HEK293 (cell line): ENCODE data around the gene SLCO4A1.

Experiments used
- SP7 ChIP-seq: fragments of 450-650 bp; formaldehyde crosslinking; IDR thresholded peaks from 2 replicates; pipeline ENCODE4 v1.5.1; 2016; ENCODE audit warnings: missing biosample characterization, missing genetic modification characterization
- YY1 ChIP-seq: fragments of 450-650 bp; formaldehyde crosslinking; IDR thresholded peaks from 2 replicates; pipeline ENCODE4 v1.5.1; 2018; ENCODE audit warnings: missing biosample characterization, missing genetic modification characterization
- ZBTB1 ChIP-seq: fragments of 450-650 bp; formaldehyde crosslinking; IDR thresholded peaks from 2 replicates; pipeline ENCODE4 v1.5.1; 2016; ENCODE audit warnings: missing biosample characterization, missing genetic modification characterization
- ZBTB48 ChIP-seq: fragments of 450-650 bp; formaldehyde crosslinking; IDR thresholded peaks from 2 replicates; pipeline ENCODE4 v1.5.1; 2016; ENCODE audit warnings: missing biosample characterization, missing genetic modification characterization
- ZEB2 ChIP-seq: fragments of 450-650 bp; formaldehyde crosslinking; IDR thresholded peaks from 2 replicates; pipeline ENCODE4 v1.5.1; 2016; ENCODE audit warnings: missing biosample characterization, missing genetic modification characterization
- ZFP41 ChIP-seq: fragments of 450-650 bp; formaldehyde crosslinking; IDR thresholded peaks from 2 replicates; pipeline ENCODE4 v1.5.1; 2016; ENCODE audit warnings: missing biosample characterization, missing genetic modification characterization, borderline replicate concordance
- ZIC2 ChIP-seq: fragments of 450-650 bp; formaldehyde crosslinking; IDR thresholded peaks from 2 replicates; pipeline ENCODE4 v1.5.1; 2016; ENCODE audit warnings: missing biosample characterization, missing genetic modification characterization
- ZNF121 ChIP-seq: fragments of 450-650 bp; formaldehyde crosslinking; IDR thresholded peaks from 2 replicates; pipeline ENCODE4 v1.5.1; 2016; ENCODE audit warnings: missing biosample characterization, missing genetic modification characterization
- ZNF133 ChIP-seq: fragments of 450-650 bp; formaldehyde crosslinking; IDR thresholded peaks from 2 replicates; pipeline ENCODE4 v1.5.1; 2016; ENCODE audit warnings: missing biosample characterization, missing genetic modification characterization
- ZNF146 ChIP-seq: fragments of 450-650 bp; formaldehyde crosslinking; IDR thresholded peaks from 2 replicates; pipeline ENCODE4 v1.5.1; 2016; ENCODE audit warnings: missing biosample characterization, missing genetic modification characterization
- ZNF202 ChIP-seq: fragments of 450-650 bp; formaldehyde crosslinking; IDR thresholded peaks from 2 replicates; pipeline ENCODE4 v1.5.1; 2016; ENCODE audit warnings: missing biosample characterization, missing genetic modification characterization, borderline replicate concordance
- ZNF23 ChIP-seq: fragments of 450-650 bp; formaldehyde crosslinking; IDR thresholded peaks from 2 replicates; pipeline ENCODE4 v1.5.1; 2016; ENCODE audit warnings: missing biosample characterization, missing genetic modification characterization, borderline replicate concordance
- ZNF266 ChIP-seq: fragments of 450-650 bp; formaldehyde crosslinking; IDR thresholded peaks from 2 replicates; pipeline ENCODE4 v1.5.1; 2016; ENCODE audit warnings: missing biosample characterization, missing genetic modification characterization, low read depth
- ZNF274 ChIP-seq, 2 experiments: fragments of 200-500 bp in 1 of 2; fragments of 450-650 bp in 1 of 2; sonication (Bioruptor generic) in 1 of 2; formaldehyde crosslinking in 1 of 2; IDR thresholded peaks; 2 replicates each; pipeline versions ENCODE4 v1.5.1 to v1.6.1; 2014 to 2016; ENCODE audit warnings: borderline replicate concordance in 1 of 2, inconsistent platforms in 1 of 2, low read length in 1 of 2, missing biosample characterization in 1 of 2, missing genetic modification characterization in 1 of 2
- ZNF341 ChIP-seq: fragments of 450-650 bp; formaldehyde crosslinking; IDR thresholded peaks from 2 replicates; pipeline ENCODE4; 2016; ENCODE audit warnings: low read depth, missing biosample characterization, missing genetic modification characterization
- ZNF350 ChIP-seq: fragments of 450-650 bp; formaldehyde crosslinking; IDR thresholded peaks from 2 replicates; pipeline ENCODE4 v1.5.0; 2017; ENCODE audit warnings: missing biosample characterization, mild to moderate bottlenecking, missing genetic modification characterization
- ZNF37A ChIP-seq: fragments of 450-650 bp; IDR thresholded peaks from 2 replicates; pipeline ENCODE4 v1.5.1; 2018; ENCODE audit warnings: missing biosample characterization, missing genetic modification characterization
- ZNF423 ChIP-seq: fragments of 450-650 bp; formaldehyde crosslinking; IDR thresholded peaks from 2 replicates; pipeline ENCODE4 v1.5.1; 2016; ENCODE audit warnings: missing biosample characterization, missing genetic modification characterization
- ZNF558 ChIP-seq: fragments of 450-650 bp; formaldehyde crosslinking; IDR thresholded peaks from 2 replicates; pipeline ENCODE4 v1.5.1; 2016; ENCODE audit warnings: missing biosample characterization, missing genetic modification characterization
- ZNF561 ChIP-seq: fragments of 450-650 bp; IDR thresholded peaks from 2 replicates; pipeline ENCODE4 v1.5.1; 2018; ENCODE audit warnings: missing biosample characterization, missing genetic modification characterization, borderline replicate concordance
- ZNF585B ChIP-seq: fragments of 450-650 bp; formaldehyde crosslinking; IDR thresholded peaks from 2 replicates; pipeline ENCODE4 v1.5.1; 2016; ENCODE audit warnings: missing biosample characterization, missing genetic modification characterization
- ZNF629 ChIP-seq: fragments of 450-650 bp; formaldehyde crosslinking; IDR thresholded peaks from 2 replicates; pipeline ENCODE4 v1.5.1; 2017; ENCODE audit warnings: missing biosample characterization, missing genetic modification characterization
- ZNF664 ChIP-seq: fragments of 450-650 bp; formaldehyde crosslinking; IDR thresholded peaks from 2 replicates; pipeline ENCODE4 v1.5.1; 2016; ENCODE audit warnings: missing biosample characterization, missing genetic modification characterization
- ZNF677 ChIP-seq: fragments of 450-650 bp; IDR thresholded peaks from 2 replicates; pipeline ENCODE4 v1.5.0; 2018; ENCODE audit warnings: missing biosample characterization, mild to moderate bottlenecking, missing genetic modification characterization, moderate library complexity
- ZNF777 ChIP-seq: fragments of 450-650 bp; formaldehyde crosslinking; IDR thresholded peaks from 2 replicates; pipeline ENCODE4 v1.5.1; 2017; ENCODE audit warnings: missing biosample characterization, missing genetic modification characterization, borderline replicate concordance
- TF ChIP-seq, protein P1 (sequence below): fragments of 450-650 bp; formaldehyde crosslinking; IDR thresholded peaks from 2 replicates; pipeline ENCODE4 v1.5.1; 2016; ENCODE audit warnings: missing biosample characterization, missing genetic modification characterization
- TF ChIP-seq, protein P2 (sequence below): fragments of 450-650 bp; formaldehyde crosslinking; conservative IDR thresholded peaks from 2 replicates; pipeline ENCODE4 v1.5.1; 2016; ENCODE audit warnings: low read depth, missing biosample characterization, missing genetic modification characterization
- TF ChIP-seq, protein P3 (sequence below): fragments of 450-650 bp; formaldehyde crosslinking; IDR thresholded peaks from 2 replicates; pipeline ENCODE4 v1.5.1; 2016; ENCODE audit warnings: missing biosample characterization, missing genetic modification characterization
- TF ChIP-seq, protein P4 (sequence below): fragments of 450-650 bp; formaldehyde crosslinking; IDR thresholded peaks from 2 replicates; pipeline ENCODE4 v1.5.1; 2016; ENCODE audit warnings: missing biosample characterization, missing genetic modification characterization, borderline replicate concordance

The SLCO4A1 gene

DNA sequence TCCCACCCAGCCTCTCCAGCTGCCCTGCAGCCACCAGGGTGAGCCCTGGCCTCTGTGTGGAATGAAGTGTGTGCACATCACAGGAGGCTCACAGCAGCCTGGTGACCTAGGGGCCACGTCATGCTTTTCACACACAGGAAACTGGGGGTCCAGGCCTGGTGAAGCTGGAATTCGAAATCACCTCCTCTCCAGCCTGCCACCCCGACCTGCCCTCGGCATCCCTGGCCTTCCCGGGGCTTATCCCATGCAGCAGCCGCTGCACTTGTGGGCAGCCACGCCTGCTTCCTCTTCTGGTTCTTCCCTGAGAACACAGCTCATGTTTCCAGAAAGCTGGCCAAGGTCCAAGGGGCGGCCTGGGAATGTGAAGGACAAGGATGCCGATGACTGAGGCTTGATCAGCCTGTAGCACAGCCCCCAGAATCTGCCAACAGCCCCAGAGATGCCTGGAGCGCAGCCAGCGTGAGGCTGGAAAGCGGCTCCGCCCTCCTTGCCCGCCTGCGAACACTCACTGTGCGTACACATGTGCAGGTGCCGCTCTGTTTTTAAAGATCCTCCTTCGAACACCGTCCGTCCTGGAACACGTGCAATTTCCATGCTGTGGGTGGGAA is 62.1 kb downstream of the SLCO4A1 start (continued):
- TF ChIP-seq ZNF23 (tag by site-specific recombination): no peak
- no peak for TF ChIP-seq ZNF677 (tag by site-specific recombination)
- no peak for TF ChIP-seq ZFP41
- TF ChIP-seq ZNF133: no peak
- TF ChIP-seq ZNF561 (tag by site-specific recombination): peak; percentile 77; the same call in 1 of the 2 replicates
- no peak for TF ChIP-seq ZNF202
- peak; percentile 87 for TF ChIP-seq SP7 (tag by site-specific recombination)
- TF ChIP-seq ZNF350 (tag by site-specific recombination): no peak
- TF ChIP-seq ZNF585B (tag by site-specific recombination): no peak
- no peak for TF ChIP-seq ZNF37A (tag by site-specific recombination)
- TF ChIP-seq ZNF121 (tag by site-specific recombination): no peak
- no peak for TF ChIP-seq ZNF266
- peak; percentile 89 for TF ChIP-seq ZBTB48 (tag by site-specific recombination)
- TF ChIP-seq, protein P1, sequence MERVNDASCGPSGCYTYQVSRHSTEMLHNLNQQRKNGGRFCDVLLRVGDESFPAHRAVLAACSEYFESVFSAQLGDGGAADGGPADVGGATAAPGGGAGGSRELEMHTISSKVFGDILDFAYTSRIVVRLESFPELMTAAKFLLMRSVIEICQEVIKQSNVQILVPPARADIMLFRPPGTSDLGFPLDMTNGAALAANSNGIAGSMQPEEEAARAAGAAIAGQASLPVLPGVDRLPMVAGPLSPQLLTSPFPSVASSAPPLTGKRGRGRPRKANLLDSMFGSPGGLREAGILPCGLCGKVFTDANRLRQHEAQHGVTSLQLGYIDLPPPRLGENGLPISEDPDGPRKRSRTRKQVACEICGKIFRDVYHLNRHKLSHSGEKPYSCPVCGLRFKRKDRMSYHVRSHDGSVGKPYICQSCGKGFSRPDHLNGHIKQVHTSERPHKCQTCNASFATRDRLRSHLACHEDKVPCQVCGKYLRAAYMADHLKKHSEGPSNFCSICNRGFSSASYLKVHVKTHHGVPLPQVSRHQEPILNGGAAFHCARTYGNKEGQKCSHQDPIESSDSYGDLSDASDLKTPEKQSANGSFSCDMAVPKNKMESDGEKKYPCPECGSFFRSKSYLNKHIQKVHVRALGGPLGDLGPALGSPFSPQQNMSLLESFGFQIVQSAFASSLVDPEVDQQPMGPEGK (tag by site-specific recombination): peak; percentile 93
- TF ChIP-seq, protein P2, sequence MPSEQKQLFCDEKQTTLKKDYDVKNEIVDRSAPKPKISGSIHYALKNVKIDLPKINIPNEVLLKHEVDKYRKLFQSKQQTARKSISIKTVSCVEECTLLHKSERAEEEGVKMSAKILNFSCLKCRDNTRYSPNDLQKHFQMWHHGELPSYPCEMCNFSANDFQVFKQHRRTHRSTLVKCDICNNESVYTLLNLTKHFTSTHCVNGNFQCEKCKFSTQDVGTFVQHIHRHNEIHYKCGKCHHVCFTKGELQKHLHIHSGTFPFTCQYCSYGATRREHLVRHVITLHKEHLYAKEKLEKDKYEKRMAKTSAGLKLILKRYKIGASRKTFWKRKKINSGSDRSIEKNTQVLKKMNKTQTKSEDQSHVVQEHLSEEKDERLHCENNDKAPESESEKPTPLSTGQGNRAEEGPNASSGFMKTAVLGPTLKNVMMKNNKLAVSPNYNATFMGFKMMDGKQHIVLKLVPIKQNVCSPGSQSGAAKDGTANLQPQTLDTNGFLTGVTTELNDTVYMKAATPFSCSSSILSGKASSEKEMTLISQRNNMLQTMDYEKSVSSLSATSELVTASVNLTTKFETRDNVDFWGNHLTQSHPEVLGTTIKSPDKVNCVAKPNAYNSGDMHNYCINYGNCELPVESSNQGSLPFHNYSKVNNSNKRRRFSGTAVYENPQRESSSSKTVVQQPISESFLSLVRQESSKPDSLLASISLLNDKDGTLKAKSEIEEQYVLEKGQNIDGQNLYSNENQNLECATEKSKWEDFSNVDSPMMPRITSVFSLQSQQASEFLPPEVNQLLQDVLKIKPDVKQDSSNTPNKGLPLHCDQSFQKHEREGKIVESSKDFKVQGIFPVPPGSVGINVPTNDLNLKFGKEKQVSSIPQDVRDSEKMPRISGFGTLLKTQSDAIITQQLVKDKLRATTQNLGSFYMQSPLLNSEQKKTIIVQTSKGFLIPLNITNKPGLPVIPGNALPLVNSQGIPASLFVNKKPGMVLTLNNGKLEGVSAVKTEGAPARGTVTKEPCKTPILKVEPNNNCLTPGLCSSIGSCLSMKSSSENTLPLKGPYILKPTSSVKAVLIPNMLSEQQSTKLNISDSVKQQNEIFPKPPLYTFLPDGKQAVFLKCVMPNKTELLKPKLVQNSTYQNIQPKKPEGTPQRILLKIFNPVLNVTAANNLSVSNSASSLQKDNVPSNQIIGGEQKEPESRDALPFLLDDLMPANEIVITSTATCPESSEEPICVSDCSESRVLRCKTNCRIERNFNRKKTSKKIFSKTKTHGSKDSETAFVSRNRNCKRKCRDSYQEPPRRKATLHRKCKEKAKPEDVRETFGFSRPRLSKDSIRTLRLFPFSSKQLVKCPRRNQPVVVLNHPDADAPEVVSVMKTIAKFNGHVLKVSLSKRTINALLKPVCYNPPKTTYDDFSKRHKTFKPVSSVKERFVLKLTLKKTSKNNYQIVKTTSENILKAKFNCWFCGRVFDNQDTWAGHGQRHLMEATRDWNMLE (tag by site-specific recombination): no peak
- TF ChIP-seq ZBTB1 (tag by site-specific recombination): no peak
- peak; percentile 51; the same call in 1 of the 2 replicates for TF ChIP-seq ZNF629 (tag by site-specific recombination)
- no peak for TF ChIP-seq ZNF777 (tag by site-specific recombination)
- peak; percentile 11; the same call in 1 of the 2 replicates for TF ChIP-seq ZIC2 (tag by site-specific recombination)
- TF ChIP-seq ZNF341: peak; percentile 78
- no peak for TF ChIP-seq YY1
- TF ChIP-seq, protein P3, sequence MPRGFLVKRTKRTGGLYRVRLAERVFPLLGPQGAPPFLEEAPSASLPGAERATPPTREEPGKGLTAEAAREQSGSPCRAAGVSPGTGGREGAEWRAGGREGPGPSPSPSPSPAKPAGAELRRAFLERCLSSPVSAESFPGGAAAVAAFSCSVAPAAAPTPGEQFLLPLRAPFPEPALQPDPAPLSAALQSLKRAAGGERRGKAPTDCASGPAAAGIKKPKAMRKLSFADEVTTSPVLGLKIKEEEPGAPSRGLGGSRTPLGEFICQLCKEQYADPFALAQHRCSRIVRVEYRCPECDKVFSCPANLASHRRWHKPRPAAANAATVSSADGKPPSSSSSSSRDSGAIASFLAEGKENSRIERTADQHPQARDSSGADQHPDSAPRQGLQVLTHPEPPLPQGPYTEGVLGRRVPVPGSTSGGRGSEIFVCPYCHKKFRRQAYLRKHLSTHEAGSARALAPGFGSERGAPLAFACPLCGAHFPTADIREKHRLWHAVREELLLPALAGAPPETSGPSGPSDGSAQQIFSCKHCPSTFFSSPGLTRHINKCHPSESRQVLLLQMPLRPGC (tag by site-specific recombination): no peak; the same call in 1 of the 2 replicates
- no peak for TF ChIP-seq ZNF146
- TF ChIP-seq ZNF664 (tag by site-specific recombination): no peak
- TF ChIP-seq, protein P4, sequence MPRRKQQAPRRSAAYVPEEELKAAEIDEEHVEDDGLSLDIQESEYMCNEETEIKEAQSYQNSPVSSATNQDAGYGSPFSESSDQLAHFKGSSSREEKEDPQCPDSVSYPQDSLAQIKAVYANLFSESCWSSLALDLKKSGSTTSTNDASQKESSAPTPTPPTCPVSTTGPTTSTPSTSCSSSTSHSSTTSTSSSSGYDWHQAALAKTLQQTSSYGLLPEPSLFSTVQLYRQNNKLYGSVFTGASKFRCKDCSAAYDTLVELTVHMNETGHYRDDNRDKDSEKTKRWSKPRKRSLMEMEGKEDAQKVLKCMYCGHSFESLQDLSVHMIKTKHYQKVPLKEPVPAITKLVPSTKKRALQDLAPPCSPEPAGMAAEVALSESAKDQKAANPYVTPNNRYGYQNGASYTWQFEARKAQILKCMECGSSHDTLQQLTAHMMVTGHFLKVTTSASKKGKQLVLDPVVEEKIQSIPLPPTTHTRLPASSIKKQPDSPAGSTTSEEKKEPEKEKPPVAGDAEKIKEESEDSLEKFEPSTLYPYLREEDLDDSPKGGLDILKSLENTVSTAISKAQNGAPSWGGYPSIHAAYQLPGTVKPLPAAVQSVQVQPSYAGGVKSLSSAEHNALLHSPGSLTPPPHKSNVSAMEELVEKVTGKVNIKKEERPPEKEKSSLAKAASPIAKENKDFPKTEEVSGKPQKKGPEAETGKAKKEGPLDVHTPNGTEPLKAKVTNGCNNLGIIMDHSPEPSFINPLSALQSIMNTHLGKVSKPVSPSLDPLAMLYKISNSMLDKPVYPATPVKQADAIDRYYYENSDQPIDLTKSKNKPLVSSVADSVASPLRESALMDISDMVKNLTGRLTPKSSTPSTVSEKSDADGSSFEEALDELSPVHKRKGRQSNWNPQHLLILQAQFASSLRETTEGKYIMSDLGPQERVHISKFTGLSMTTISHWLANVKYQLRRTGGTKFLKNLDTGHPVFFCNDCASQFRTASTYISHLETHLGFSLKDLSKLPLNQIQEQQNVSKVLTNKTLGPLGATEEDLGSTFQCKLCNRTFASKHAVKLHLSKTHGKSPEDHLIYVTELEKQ (tag by site-specific recombination): no peak
- TF ChIP-seq ZNF274 (IDR thresholded peaks at IDR 0.05; ENCODE audit: low read length): no peak
- no peak for TF ChIP-seq ZNF274 (tag by site-specific recombination; IDR thresholded peaks at IDR 0.05; ENCODE audit: borderline replicate concordance)
- TF ChIP-seq ZNF423 (tag by site-specific recombination): no peak
- no peak for TF ChIP-seq ZNF558 (tag by site-specific recombination)
- TF ChIP-seq ZEB2 (tag by site-specific recombination): 0 out of 2 replicates have a peak, but pooled peaks have one; percentile 60
